GM23338 (cell line): Measurements from ENCODE around the gene SMARCD2.

Experiments
- CREB1 ChIP-seq: fragments of 250-450 bp; sonication (Bioruptor Pico); IDR thresholded peaks from 2 replicates; pipeline ENCODE4 v1.5.0; 2020; ENCODE audit warnings: low read depth, mild to moderate bottlenecking, moderate library complexity
- EZH2 ChIP-seq: fragments of 200-600 bp; sonication (generic); IDR thresholded peaks from one replicate; pipeline ENCODE4 v1.8.0; 2017; ENCODE audit warnings: antibody characterized with exemption, mild to moderate bottlenecking, low read depth; ENCODE audit not compliant: unreplicated experiment
- EZH2phosphoT487 ChIP-seq: fragments of 200-600 bp; sonication (generic); IDR thresholded peaks from one replicate; pipeline ENCODE4 v1.8.1; 2018; ENCODE audit warnings: antibody characterized with exemption; ENCODE audit not compliant: unreplicated experiment
- POLR2AphosphoS5 ChIP-seq: IDR thresholded peaks from 2 replicates; pipeline ENCODE4 v1.6.1; 2016; ENCODE audit warnings: antibody characterized with exemption, low read depth
- STAT1 ChIP-seq: IDR thresholded peaks from one replicate; pipeline ENCODE4 v1.6.1; 2016; ENCODE audit warnings: antibody characterized with exemption; ENCODE audit not compliant: unreplicated experiment
- TF ChIP-seq, protein P1 (sequence below), 2 experiments: fragments of 200-600 bp in 1 of 2; sonication (generic) in 1 of 2; conservative IDR thresholded peaks; 2 replicates each; pipeline versions ENCODE4 v1.5.1 to v1.6.1; 2016 to 2017; ENCODE audit warnings: antibody characterized with exemption in 2 of 2, low read depth in 2 of 2, mild to moderate bottlenecking in 2 of 2, moderate library complexity in 1 of 2
- TF ChIP-seq, protein P2 (sequence below): IDR thresholded peaks from one replicate; pipeline ENCODE4 v1.6.1; 2018; ENCODE audit warnings: antibody characterized with exemption; ENCODE audit not compliant: unreplicated experiment
- TF ChIP-seq, protein P3 (sequence below): IDR thresholded peaks from 2 replicates; pipeline ENCODE4 v1.6.1; 2016; ENCODE audit warnings: antibody characterized with exemption

DNA sequence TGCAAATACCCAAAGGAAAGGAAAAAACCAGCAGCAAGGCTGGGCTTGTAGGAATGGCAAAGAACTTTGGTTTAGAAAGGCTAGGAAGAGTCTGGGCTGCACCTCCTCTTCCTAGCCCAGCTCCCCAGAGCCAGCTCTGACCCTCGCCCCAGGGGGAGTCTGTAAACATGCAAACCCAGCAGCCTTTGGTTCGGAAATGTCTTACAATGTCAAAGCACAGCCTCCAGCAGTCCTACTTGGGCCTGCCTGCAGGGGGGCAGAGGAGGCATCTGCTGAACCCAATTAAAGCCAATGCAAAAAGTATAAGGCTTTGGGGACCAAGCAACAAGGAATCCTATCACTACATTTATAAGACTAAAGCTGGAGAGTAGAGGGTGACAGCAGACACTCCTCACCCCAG lies 10.0 kb downstream of the SMARCD2 start:
- TF ChIP-seq EZH2: no peak
- TF ChIP-seq, protein P1, sequence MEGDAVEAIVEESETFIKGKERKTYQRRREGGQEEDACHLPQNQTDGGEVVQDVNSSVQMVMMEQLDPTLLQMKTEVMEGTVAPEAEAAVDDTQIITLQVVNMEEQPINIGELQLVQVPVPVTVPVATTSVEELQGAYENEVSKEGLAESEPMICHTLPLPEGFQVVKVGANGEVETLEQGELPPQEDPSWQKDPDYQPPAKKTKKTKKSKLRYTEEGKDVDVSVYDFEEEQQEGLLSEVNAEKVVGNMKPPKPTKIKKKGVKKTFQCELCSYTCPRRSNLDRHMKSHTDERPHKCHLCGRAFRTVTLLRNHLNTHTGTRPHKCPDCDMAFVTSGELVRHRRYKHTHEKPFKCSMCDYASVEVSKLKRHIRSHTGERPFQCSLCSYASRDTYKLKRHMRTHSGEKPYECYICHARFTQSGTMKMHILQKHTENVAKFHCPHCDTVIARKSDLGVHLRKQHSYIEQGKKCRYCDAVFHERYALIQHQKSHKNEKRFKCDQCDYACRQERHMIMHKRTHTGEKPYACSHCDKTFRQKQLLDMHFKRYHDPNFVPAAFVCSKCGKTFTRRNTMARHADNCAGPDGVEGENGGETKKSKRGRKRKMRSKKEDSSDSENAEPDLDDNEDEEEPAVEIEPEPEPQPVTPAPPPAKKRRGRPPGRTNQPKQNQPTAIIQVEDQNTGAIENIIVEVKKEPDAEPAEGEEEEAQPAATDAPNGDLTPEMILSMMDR (conservative IDR thresholded peaks at IDR 0.05; ENCODE audit: low read depth in 2 of 2): no peak
- no peak for TF ChIP-seq EZH2phosphoT487
- TF ChIP-seq POLR2AphosphoS5: no peak
- TF ChIP-seq, protein P2, sequence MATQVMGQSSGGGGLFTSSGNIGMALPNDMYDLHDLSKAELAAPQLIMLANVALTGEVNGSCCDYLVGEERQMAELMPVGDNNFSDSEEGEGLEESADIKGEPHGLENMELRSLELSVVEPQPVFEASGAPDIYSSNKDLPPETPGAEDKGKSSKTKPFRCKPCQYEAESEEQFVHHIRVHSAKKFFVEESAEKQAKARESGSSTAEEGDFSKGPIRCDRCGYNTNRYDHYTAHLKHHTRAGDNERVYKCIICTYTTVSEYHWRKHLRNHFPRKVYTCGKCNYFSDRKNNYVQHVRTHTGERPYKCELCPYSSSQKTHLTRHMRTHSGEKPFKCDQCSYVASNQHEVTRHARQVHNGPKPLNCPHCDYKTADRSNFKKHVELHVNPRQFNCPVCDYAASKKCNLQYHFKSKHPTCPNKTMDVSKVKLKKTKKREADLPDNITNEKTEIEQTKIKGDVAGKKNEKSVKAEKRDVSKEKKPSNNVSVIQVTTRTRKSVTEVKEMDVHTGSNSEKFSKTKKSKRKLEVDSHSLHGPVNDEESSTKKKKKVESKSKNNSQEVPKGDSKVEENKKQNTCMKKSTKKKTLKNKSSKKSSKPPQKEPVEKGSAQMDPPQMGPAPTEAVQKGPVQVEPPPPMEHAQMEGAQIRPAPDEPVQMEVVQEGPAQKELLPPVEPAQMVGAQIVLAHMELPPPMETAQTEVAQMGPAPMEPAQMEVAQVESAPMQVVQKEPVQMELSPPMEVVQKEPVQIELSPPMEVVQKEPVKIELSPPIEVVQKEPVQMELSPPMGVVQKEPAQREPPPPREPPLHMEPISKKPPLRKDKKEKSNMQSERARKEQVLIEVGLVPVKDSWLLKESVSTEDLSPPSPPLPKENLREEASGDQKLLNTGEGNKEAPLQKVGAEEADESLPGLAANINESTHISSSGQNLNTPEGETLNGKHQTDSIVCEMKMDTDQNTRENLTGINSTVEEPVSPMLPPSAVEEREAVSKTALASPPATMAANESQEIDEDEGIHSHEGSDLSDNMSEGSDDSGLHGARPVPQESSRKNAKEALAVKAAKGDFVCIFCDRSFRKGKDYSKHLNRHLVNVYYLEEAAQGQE: no peak
- TF ChIP-seq, protein P3, sequence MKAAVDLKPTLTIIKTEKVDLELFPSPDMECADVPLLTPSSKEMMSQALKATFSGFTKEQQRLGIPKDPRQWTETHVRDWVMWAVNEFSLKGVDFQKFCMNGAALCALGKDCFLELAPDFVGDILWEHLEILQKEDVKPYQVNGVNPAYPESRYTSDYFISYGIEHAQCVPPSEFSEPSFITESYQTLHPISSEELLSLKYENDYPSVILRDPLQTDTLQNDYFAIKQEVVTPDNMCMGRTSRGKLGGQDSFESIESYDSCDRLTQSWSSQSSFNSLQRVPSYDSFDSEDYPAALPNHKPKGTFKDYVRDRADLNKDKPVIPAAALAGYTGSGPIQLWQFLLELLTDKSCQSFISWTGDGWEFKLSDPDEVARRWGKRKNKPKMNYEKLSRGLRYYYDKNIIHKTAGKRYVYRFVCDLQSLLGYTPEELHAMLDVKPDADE: no peak
- TF ChIP-seq STAT1: no peak
- no peak for TF ChIP-seq CREB1
